ENCODE results near the gene LAMA3.

GRCh38 chr18:23828426-23828825, 139.2 kb downstream of the LAMA3 start:
- TF ChIP-seq CTCF (conservative IDR thresholded peaks at IDR 0.05) = no peak
- no peak for TF ChIP-seq ZFX (IDR thresholded peaks at IDR 0.05)

Data from C4-2B (cell line).